NOMO-1 treated with DMSO at 0.1 percent for 48 hours (cell line): ENCODE measurements around the gene FAM217A.

Experiments
- DNase-seq: peaks from one replicate; lab custom pipeline; 2025; ENCODE audit not compliant: unreplicated experiment; lab: John Stamatoyannopoulos, UW

Gene FAM217A

GRCh38 chr6:4085332-4085700, 6.4 kb upstream of the FAM217A start:
- no peak for DNase-seq

- no peak for DNase-seq
Observed at GRCh38 chr6:4084444-4085331, 5.8 kb upstream of the FAM217A start.

GRCh38 chr6:4074478-4075235, 4.3 kb downstream of the FAM217A start:
- DNase-seq: no peak

GRCh38 chr6:4071330-4071729, 7.6 kb downstream of the FAM217A start:
- DNase-seq: no peak

GRCh38 chr6:4069199-4069598, 9.7 kb downstream of the FAM217A start:
- no peak for DNase-seq

GRCh38 chr6:4067673-4068072, 11.3 kb downstream of the FAM217A start:
- DNase-seq: no peak

GRCh38 chr6:4066029-4066755, 12.7 kb downstream of the FAM217A start:
- no peak for DNase-seq

- DNase-seq: peak; percentile 15
Observed at GRCh38 chr6:4059115-4059777, 19.7 kb downstream of the FAM217A start.

GRCh38 chr6:4057036-4057435, 21.9 kb downstream of the FAM217A start:
- DNase-seq: no peak

- no peak for DNase-seq
Observed at GRCh38 chr6:4055420-4056041, 23.4 kb downstream of the FAM217A start.

GRCh38 chr6:4049246-4049645, 29.7 kb downstream of the FAM217A start:
- DNase-seq: no peak

- no peak for DNase-seq
Observed at GRCh38 chr6:4041480-4041879, 37.5 kb downstream of the FAM217A start.

- no peak for DNase-seq
Observed at GRCh38 chr6:4039348-4039747, 39.6 kb downstream of the FAM217A start.

- no peak for DNase-seq
Observed at GRCh38 chr6:4036581-4036980, 42.4 kb downstream of the FAM217A start.

GRCh38 chr6:4032475-4032874, 46.5 kb downstream of the FAM217A start:
- DNase-seq: no peak

- DNase-seq: no peak
Observed at GRCh38 chr6:4031442-4031841, 47.5 kb downstream of the FAM217A start.

- DNase-seq: no peak
Observed at GRCh38 chr6:4030669-4031068, 48.3 kb downstream of the FAM217A start.

GRCh38 chr6:4029687-4030086, 49.2 kb downstream of the FAM217A start:
- DNase-seq: peak; percentile 18

GRCh38 chr6:4028051-4028450, 50.9 kb downstream of the FAM217A start:
- DNase-seq: no peak

- DNase-seq: no peak
Observed at GRCh38 chr6:4025681-4026080, 53.3 kb downstream of the FAM217A start.

GRCh38 chr6:4023240-4023639, 55.7 kb downstream of the FAM217A start:
- DNase-seq: peak; percentile 15
